ENCODE results near the gene XXYLT1. TPM values are rescaled to one million over a fixed set of nuclear protein-coding genes. Genes with fewer than 3 reads are reported as not detected.

Gene XXYLT1
- total and polyA plus RNA-seq, 2 of the 4 experiments (the other 2 are of a cell fraction) = 14.7 to 18.1 TPM

DNA sequence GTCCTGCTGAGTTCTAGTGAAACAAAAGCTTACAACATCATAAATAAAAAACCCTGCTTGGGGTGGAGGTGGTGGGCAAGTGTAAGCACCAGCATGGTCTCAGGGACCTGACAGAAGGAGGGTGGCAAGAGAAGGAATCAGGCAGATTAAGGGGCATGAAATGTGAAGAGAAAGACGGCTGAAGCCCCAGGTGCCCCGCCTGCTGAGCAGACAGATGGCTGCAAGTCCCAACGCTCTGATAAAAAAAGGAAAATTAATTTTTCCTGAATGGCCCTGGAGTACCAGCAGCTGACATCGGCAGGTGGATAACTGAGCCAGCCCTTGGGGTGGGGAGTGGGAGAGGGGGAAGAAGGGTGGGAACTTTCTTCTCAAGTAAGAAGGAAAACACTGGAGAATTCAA lies 137.9 kb downstream of the XXYLT1 start:
- DNase-seq = no peak
- no peaks in the 10 kb centered on the region for H4K20me1 ChIP-seq (ENCODE audit: insufficient read depth, low read length)
- no TSS peak for BruUV-seq (replicated peaks)
- no peaks in the 10 kb centered on the region for H3K9me3 ChIP-seq (ENCODE audit: control insufficient read depth, insufficient read depth, low read length)
- peak overlapping the region; percentile 12; the same call in 1 of the 2 replicates for H3K18ac ChIP-seq (ENCODE audit: low read depth, low read length)
- H4K8ac ChIP-seq (ENCODE audit: low read depth in 2 of 2, low read length in 2 of 2) = no peak overlapping the region; a peak in 1 of 4 replicates
- H3K79me1 ChIP-seq (ENCODE audit: low read depth in 1 of 2, low read length in 2 of 2) = peaks cover 5 to 6% of the 10 kb centered on the region in 2 experiments; a peak in 2 of 4 replicates
- H2BK5ac ChIP-seq (ENCODE audit: low read depth, low read length, poor library complexity, severe bottlenecking) = peak overlapping the region; percentile 22
- H4K5ac ChIP-seq (ENCODE audit: low read depth, low read length) = no peak overlapping the region
- no peak overlapping the region for H3K14ac ChIP-seq (replicated peaks; ENCODE audit: low read depth, low read length)
- H3K27ac ChIP-seq (ENCODE audit: insufficient read depth, low read length) = peak overlapping the region; percentile 8; the same call in 1 of the 2 replicates
- dilution Hi-C loops (cut with HindIII; ENCODE audit: low sequenced_read_pairs, unreplicated experiment) (no loop called here), intact Hi-C loops (cut with micrococcal nuclease) (no loop called here), in situ Hi-C loops (cut with MboI; ENCODE audit: low sequenced_read_pairs) (no loop called here)
- H3K27me3 ChIP-seq (ENCODE audit: control insufficient read depth, insufficient read depth, low read length) = no peaks in the 10 kb centered on the region
- no peak overlapping the region for H3K23ac ChIP-seq (ENCODE audit: low read depth, low read length)
- H3K9ac ChIP-seq (ENCODE audit: low read depth, low read length) = no peak overlapping the region
- peak overlapping the region; percentile 43; the same call in 1 of the 2 replicates for H2AK5ac ChIP-seq (ENCODE audit: low read depth, low read length)
- H3K36me3 ChIP-seq (ENCODE audit: control insufficient read depth, insufficient read depth, low read length) = no peaks in the 10 kb centered on the region
- H3K4me3 ChIP-seq (ENCODE audit: insufficient read depth, low read depth, low read length) = no peak overlapping the region
- POLR2A ChIA-PET (ENCODE audit: unreplicated experiment) = no interaction called here
- CTCF ChIA-PET = interaction anchor here (0.5 to 2.1 kb wide), 5 partner anchors 128 to 450 kb away, joined by 3 to 11 read pairs (median 3); partner anchors contain the start of gene XXYLT1
- peak overlapping the region; percentile 20; the same call in 1 of the 2 replicates for H3K4me2 ChIP-seq (ENCODE audit: low read depth, low read length)
- H2BK120ac ChIP-seq (ENCODE audit: low read depth, low read length) = no peak overlapping the region; the same call in 1 of the 2 replicates
- H3K9me1 ChIP-seq (ENCODE audit: insufficient read depth, low read length) = no peaks in the 10 kb centered on the region
- no peak overlapping the region for H2BK15ac ChIP-seq (ENCODE audit: low read depth, low read length)
- peaks cover 7% of the 10 kb centered on the region for H3K4me1 ChIP-seq (ENCODE audit: control insufficient read depth, insufficient read depth, low read length)
- no peak overlapping the region for H2BK20ac ChIP-seq (ENCODE audit: low read depth, low read length)
- no peak for ATAC-seq (ENCODE audit: low read depth)
- WGBS, 2 experiments (ENCODE audit: extremely low coverage in 2 of 2, insufficient read length in 1 of 2) = 85% methylated on average over 3 of the region's 4 CpGs; no CpG with 5 or more reads in 1 of the 2 experiments
- H2AK9ac ChIP-seq (replicated peaks; ENCODE audit: low read depth, low read length, poor library complexity) = no peak overlapping the region
- no peak overlapping the region for H4K91ac ChIP-seq (ENCODE audit: insufficient read depth, low read depth, low read length)
- no peak overlapping the region for H3K4ac ChIP-seq (ENCODE audit: low read depth, low read length)
- no peak overlapping the region for H3K56ac ChIP-seq (ENCODE audit: extremely low read depth, insufficient read depth, low read length)
- no peak for TF ChIP-seq SMC3 (IDR thresholded peaks at IDR 0.05; ENCODE audit: low read depth, low read length)
- TF ChIP-seq CHD1 (IDR thresholded peaks at IDR 0.05; ENCODE audit: low read depth, low read length) = no peak
- no peak for TF ChIP-seq MAFK (IDR thresholded peaks at IDR 0.05; ENCODE audit: low read depth, low read length)
- no peak for TF ChIP-seq RCOR1 (IDR thresholded peaks at IDR 0.05; ENCODE audit: insufficient replicate concordance, low read length)
- TF ChIP-seq USF2 (IDR thresholded peaks at IDR 0.05; ENCODE audit: low read depth, low read length) = no peak
- no peak for TF ChIP-seq BHLHE40 (IDR thresholded peaks at IDR 0.05; ENCODE audit: low read depth, low read length)
- TF ChIP-seq MAZ (IDR thresholded peaks at IDR 0.05; ENCODE audit: borderline replicate concordance, low read depth, low read length) = no peak
- TF ChIP-seq CEBPB (IDR thresholded peaks at IDR 0.05; ENCODE audit: low read depth, low read length) = no peak
- no peak for TF ChIP-seq RFX5 (IDR thresholded peaks at IDR 0.05; ENCODE audit: low read depth, low read length)
- TF ChIP-seq FOS (IDR thresholded peaks at IDR 0.05; ENCODE audit: low read depth, low read length) = no peak
- TF ChIP-seq RAD21 (IDR thresholded peaks at IDR 0.05; ENCODE audit: low read length) = no peak
- TF ChIP-seq MXI1 (IDR thresholded peaks at IDR 0.05; ENCODE audit: borderline replicate concordance, low read depth, low read length) = no peak
- TF ChIP-seq, protein P1, sequence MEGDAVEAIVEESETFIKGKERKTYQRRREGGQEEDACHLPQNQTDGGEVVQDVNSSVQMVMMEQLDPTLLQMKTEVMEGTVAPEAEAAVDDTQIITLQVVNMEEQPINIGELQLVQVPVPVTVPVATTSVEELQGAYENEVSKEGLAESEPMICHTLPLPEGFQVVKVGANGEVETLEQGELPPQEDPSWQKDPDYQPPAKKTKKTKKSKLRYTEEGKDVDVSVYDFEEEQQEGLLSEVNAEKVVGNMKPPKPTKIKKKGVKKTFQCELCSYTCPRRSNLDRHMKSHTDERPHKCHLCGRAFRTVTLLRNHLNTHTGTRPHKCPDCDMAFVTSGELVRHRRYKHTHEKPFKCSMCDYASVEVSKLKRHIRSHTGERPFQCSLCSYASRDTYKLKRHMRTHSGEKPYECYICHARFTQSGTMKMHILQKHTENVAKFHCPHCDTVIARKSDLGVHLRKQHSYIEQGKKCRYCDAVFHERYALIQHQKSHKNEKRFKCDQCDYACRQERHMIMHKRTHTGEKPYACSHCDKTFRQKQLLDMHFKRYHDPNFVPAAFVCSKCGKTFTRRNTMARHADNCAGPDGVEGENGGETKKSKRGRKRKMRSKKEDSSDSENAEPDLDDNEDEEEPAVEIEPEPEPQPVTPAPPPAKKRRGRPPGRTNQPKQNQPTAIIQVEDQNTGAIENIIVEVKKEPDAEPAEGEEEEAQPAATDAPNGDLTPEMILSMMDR (conservative IDR thresholded peaks at IDR 0.05; ENCODE audit: low read depth, low read length) = no peak
- no peak overlapping the region for H2AFZ ChIP-seq (replicated peaks; ENCODE audit: low read length, poor library complexity)

Data from IMR-90 (cell line).